ENCODE data around the gene ZNF784. TPM values are rescaled to one million over a fixed set of nuclear protein-coding genes. Genes with fewer than 3 reads are reported as not detected.

ZNF784 gene
- total RNA-seq, 1 donor from 2014 or later: 12.9 TPM

DNA sequence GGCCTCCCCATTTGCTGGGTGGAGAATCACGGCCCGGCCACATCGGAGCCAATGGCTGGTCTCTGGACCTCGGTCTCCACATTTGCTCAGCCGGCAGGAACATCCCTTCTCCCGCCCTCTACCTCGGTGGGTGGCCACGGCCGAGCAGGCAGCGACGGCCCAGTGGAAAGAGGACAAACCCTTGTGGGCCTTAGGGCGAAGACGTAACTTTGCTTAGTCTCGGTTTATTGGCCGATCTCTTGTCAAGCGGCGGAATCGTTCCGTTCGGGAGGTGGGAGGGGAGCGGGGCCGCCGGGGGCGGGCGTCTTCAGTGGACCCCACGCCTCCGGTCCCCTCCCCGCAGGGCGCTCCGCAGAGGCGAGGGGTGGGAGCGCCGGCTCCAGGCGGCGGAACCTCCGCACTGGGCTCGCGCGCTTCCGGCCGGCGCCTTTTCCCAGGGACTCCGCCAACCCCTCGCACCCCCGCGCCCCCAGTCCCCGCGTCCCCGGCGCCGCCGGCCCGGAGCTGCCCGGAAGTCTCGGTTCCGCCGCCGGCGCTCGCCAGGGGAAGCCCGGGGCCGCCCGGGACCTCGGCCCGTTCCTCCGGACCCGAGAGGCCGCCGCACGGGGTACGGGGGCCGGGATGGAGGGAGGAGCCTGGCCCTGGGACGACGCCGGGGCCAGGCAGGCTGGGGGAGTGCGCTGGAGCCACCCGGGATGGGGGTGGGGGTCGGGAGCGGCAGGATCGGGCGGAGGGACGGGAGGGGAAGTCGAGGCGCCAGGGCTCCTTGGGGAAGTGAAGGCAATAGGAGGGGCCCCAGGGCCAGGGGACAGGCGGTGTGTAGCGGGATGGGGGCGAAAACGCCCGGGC is 16.4 kb upstream of the ZNF784 start, which contains the start of gene ZNF580:
Gene ZNF580, plus strand, starts transcription at position 426 of the 849 bp plus-strand sequence. CDS start 1,507 bp downstream, outside the sequence.
- no peaks in the 10 kb centered on the region for H3K9me3 Mint-ChIP-seq
- TF ChIP-seq, protein P1, sequence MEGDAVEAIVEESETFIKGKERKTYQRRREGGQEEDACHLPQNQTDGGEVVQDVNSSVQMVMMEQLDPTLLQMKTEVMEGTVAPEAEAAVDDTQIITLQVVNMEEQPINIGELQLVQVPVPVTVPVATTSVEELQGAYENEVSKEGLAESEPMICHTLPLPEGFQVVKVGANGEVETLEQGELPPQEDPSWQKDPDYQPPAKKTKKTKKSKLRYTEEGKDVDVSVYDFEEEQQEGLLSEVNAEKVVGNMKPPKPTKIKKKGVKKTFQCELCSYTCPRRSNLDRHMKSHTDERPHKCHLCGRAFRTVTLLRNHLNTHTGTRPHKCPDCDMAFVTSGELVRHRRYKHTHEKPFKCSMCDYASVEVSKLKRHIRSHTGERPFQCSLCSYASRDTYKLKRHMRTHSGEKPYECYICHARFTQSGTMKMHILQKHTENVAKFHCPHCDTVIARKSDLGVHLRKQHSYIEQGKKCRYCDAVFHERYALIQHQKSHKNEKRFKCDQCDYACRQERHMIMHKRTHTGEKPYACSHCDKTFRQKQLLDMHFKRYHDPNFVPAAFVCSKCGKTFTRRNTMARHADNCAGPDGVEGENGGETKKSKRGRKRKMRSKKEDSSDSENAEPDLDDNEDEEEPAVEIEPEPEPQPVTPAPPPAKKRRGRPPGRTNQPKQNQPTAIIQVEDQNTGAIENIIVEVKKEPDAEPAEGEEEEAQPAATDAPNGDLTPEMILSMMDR (IDR thresholded peaks at IDR 0.05; ENCODE audit: unreplicated experiment): no peak
- peak in 1 of 2 experiments; percentile 70 for DNase-seq (ENCODE audit: low spot score in 2 of 2, unreplicated experiment in 2 of 2)
- no peaks in the 10 kb centered on the region for H3K27me3 Mint-ChIP-seq (ENCODE audit: low read depth)
- H3K36me3 Mint-ChIP-seq: peaks cover 7% of the 10 kb centered on the region
- H3K4me1 Mint-ChIP-seq: peaks cover 47% of the 10 kb centered on the region
- peak within 1 kb of the TSS; percentile 96 for H3K27ac Mint-ChIP-seq
- peak within 1 kb of the TSS; percentile 81 for H3K4me3 Mint-ChIP-seq

DNA sequence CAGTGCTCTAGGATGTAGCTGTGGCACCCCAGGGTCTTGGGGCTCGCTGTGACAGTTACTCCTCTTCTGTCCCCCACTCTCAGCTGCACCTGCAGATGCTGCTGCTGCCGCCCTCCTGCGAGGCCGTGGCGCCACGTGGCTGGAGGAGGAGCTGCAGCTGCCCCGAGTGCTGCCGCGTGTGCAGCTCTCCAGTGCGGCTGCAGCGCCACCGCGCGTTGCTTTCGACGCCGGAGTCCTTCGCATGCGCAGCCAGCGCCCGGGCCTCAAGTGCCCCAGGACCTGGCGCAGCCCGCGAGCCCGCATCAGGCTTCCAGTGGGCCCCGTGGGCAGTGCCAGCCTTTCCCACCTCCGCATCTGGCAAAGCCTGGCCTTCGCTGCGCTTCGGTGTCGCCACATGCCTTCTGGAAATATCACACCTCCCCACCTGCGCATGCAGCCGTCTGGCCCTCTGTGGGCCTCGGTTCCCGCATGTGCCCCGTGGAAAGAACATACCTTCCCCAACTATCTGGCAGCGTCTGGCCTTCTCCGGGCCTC is 15.7 kb upstream of the ZNF784 start:
- no peaks in the 10 kb centered on the region for H3K27me3 Mint-ChIP-seq (ENCODE audit: low read depth)
- peaks cover 7% of the 10 kb centered on the region for H3K36me3 Mint-ChIP-seq
- H3K9me3 Mint-ChIP-seq: no peaks in the 10 kb centered on the region
- H3K27ac Mint-ChIP-seq: peak overlapping the region; percentile 96
- H3K4me3 Mint-ChIP-seq: peak overlapping the region; percentile 80
- TF ChIP-seq, protein P1 (IDR thresholded peaks at IDR 0.05; ENCODE audit: unreplicated experiment): no peak
- no peak for DNase-seq (ENCODE audit: low spot score in 2 of 2, unreplicated experiment in 2 of 2)
- peaks cover 50% of the 10 kb centered on the region for H3K4me1 Mint-ChIP-seq

DNA sequence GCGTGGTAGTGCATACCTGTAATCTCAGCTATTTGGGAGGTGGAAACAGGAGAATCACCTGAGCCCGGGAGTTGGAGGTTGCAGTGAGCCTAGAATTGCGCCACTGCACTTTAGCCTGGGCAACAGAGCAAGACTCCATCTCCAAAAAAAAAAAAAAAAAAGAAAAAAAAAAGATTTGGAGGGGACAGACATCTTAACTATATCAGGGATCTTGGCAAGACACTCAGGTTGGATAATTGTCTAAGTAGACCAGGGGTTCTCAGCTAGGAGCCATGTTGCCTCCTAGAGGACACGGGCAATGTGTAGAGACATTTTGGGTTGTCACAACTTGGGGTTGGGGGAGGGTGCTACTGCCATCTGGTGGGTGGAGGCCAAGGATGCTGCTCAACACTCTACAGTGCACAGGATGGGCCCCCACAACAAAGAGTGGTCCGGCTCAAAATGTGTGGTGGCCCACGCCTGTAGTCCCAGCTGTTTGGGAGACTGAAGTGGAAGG is 14.5 kb upstream of the ZNF784 start:
- TF ChIP-seq, protein P1 (IDR thresholded peaks at IDR 0.05; ENCODE audit: unreplicated experiment): no peak
- Mint-ChIP-seq H3K9me3 (no peaks in the 10 kb centered on the region), H3K27me3 (ENCODE audit: low read depth) (no peaks in the 10 kb centered on the region), H3K36me3 (peaks cover 7% of the 10 kb centered on the region), H3K27ac (no peak overlapping the region), H3K4me3 (no peak overlapping the region), H3K4me1 (peaks cover 49% of the 10 kb centered on the region)
- no peak for DNase-seq (ENCODE audit: low spot score in 2 of 2, unreplicated experiment in 2 of 2)

DNA sequence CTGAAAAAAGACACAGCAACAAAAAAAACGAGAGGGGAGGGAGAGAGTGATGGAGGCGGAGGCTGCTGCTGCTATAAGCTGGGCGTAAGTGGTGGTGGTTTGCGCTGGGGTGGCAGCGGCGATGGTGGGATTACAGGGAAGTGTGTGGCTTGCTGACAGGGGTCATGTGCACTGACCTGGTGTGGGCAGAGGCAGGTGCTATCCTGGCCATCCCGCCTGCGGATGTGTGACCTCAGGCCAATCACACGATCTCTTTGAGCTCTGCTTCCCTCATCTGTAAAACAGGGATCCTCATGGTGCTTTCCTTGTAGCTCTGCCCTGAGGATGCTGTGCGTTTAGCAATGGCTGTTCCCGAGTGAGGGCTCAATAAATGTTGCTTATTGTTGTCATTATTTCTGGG is 13.2 kb upstream of the ZNF784 start:
- no peak overlapping the region for H3K27ac Mint-ChIP-seq
- peak overlapping the region; percentile 28 for H3K4me3 Mint-ChIP-seq
- TF ChIP-seq, protein P1 (IDR thresholded peaks at IDR 0.05; ENCODE audit: unreplicated experiment): no peak
- no peaks in the 10 kb centered on the region for H3K9me3 Mint-ChIP-seq
- peaks cover 41% of the 10 kb centered on the region for H3K4me1 Mint-ChIP-seq
- no peaks in the 10 kb centered on the region for H3K27me3 Mint-ChIP-seq (ENCODE audit: low read depth)
- DNase-seq (ENCODE audit: low spot score in 2 of 2, unreplicated experiment in 2 of 2): no peak
- H3K36me3 Mint-ChIP-seq: peaks cover 7% of the 10 kb centered on the region

DNA sequence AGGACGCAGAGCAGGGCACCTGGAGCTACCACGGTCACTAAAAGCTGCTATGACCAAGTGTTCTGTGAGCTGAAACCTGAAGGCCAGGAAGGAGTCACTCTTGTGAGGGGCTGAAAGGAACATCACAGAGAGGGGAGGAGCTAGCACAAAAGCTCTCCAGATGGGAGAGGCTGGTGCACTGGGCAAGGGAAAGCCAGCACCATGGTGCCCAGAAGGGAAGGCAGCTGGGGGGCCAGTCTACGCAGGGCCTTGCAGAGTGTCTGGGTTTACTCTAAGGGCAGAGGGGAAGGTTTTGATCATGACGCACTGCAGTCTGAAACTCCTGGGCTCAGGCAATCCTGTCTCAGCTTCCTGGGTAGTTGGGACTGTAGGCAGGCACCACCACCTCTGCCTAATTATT is 12.4 kb upstream of the ZNF784 start:
- H3K27me3 Mint-ChIP-seq (ENCODE audit: low read depth): no peaks in the 10 kb centered on the region
- H3K4me3 Mint-ChIP-seq: peak overlapping the region; percentile 99
- H3K4me1 Mint-ChIP-seq: peaks cover 40% of the 10 kb centered on the region
- H3K9me3 Mint-ChIP-seq: no peaks in the 10 kb centered on the region
- H3K36me3 Mint-ChIP-seq: peaks cover 7% of the 10 kb centered on the region
- peak overlapping the region; percentile 100 for H3K27ac Mint-ChIP-seq
- TF ChIP-seq, protein P1 (IDR thresholded peaks at IDR 0.05; ENCODE audit: unreplicated experiment): no peak
- DNase-seq (ENCODE audit: low spot score in 2 of 2, unreplicated experiment in 2 of 2): no peak

All from mesothelial cell of epicardium (in vitro differentiated cells).